HCT116 (cell line): ENCODE data around the gene KAT6B.
A peak's percentile ranks its signal among the peaks of the same experiment; 100 is the strongest.

ENCODE experiments used
- ATF3 ChIP-seq: IDR thresholded peaks from 2 replicates; pipeline ENCODE4 v1.6.1; 2012
- CTCF ChIP-seq, 3 experiments: fragments of 200-600 bp in 1 of 3; sonication (generic) in 1 of 3; IDR thresholded peaks in 2 of 3; conservative IDR thresholded peaks in 1 of 3; 2 replicates each; pipeline ENCODE4 v1.5.1; 2012 to 2017; ENCODE audit warnings: low read depth in 2 of 3, low read length in 2 of 3, antibody characterized with exemption in 1 of 3, borderline replicate concordance in 1 of 3, control low read depth in 1 of 3, mild to moderate bottlenecking in 1 of 3, mixed read lengths in 1 of 3, mixed run types in 1 of 3, moderate library complexity in 1 of 3; ENCODE audit not compliant: insufficient read depth in 1 of 3
- EGR1 ChIP-seq: IDR thresholded peaks from 2 replicates; pipeline ENCODE4 v1.6.1; 2012; ENCODE audit warnings: low read depth
- EZH2 ChIP-seq: fragments of 200-600 bp; sonication (generic); IDR thresholded peaks from 2 replicates; pipeline ENCODE4 v1.6.1; 2017; ENCODE audit warnings: antibody characterized with exemption, mixed run types
- EZH2phosphoT487 ChIP-seq: fragments of 200-600 bp; IDR thresholded peaks from 2 replicates; pipeline ENCODE4 v1.6.1; 2018; ENCODE audit warnings: antibody characterized with exemption, borderline replicate concordance
- POLR2A ChIP-seq: IDR thresholded peaks from 2 replicates; pipeline ENCODE4 v1.7.0; 2011; ENCODE audit warnings: borderline replicate concordance; ENCODE audit not compliant: insufficient read depth, insufficient read length; ENCODE audit errors: extremely low read depth
- POLR2AphosphoS5 ChIP-seq: IDR thresholded peaks from 2 replicates; pipeline ENCODE4 v1.6.1; 2011; ENCODE audit warnings: mild to moderate bottlenecking, low read depth, low read length, moderate library complexity
- SP1 ChIP-seq: IDR thresholded peaks from 2 replicates; pipeline ENCODE4 v1.6.1; 2012; ENCODE audit warnings: low read depth
- SRF ChIP-seq: IDR thresholded peaks from 2 replicates; pipeline ENCODE4 v1.6.1; 2012; ENCODE audit warnings: low read depth
- TF ChIP-seq, protein P1 (sequence below): IDR thresholded peaks from 2 replicates; pipeline ENCODE4 v1.6.1; 2012; ENCODE audit warnings: low read depth

DNA sequence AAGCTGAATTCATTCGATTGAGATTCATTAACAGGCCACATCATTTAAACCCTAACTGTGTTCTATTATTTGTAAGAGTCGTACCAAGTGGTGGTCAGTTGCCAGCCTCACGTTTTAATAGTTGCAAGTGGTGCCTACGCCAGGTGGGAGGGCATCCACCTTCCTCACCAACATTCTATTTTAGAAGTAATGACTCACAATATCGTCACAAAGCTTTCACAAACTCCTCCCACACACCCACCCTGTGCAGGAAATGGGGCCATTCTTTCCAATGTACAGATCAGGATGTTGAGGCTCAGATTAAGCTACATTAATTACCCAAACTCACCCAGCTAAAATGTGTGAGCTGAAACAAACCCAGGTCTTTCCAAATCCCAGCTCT lies 207.7 kb downstream of the KAT6B start:
- TF ChIP-seq CTCF (IDR thresholded peaks at IDR 0.05 in 2 of 3, conservative IDR thresholded peaks at IDR 0.05 in 1 of 3; ENCODE audit: borderline replicate concordance in 1 of 3, insufficient read depth in 1 of 3, low read depth in 2 of 3, low read length in 2 of 3) (no peak), EGR1 (peak; percentile 63), EZH2 (no peak), POLR2A (no peak), SP1 (peak; percentile 40), EZH2phosphoT487 (no peak), ATF3 (no peak), POLR2AphosphoS5 (no peak), SRF (no peak; the same call in 1 of the 2 replicates)
- TF ChIP-seq, protein P1, sequence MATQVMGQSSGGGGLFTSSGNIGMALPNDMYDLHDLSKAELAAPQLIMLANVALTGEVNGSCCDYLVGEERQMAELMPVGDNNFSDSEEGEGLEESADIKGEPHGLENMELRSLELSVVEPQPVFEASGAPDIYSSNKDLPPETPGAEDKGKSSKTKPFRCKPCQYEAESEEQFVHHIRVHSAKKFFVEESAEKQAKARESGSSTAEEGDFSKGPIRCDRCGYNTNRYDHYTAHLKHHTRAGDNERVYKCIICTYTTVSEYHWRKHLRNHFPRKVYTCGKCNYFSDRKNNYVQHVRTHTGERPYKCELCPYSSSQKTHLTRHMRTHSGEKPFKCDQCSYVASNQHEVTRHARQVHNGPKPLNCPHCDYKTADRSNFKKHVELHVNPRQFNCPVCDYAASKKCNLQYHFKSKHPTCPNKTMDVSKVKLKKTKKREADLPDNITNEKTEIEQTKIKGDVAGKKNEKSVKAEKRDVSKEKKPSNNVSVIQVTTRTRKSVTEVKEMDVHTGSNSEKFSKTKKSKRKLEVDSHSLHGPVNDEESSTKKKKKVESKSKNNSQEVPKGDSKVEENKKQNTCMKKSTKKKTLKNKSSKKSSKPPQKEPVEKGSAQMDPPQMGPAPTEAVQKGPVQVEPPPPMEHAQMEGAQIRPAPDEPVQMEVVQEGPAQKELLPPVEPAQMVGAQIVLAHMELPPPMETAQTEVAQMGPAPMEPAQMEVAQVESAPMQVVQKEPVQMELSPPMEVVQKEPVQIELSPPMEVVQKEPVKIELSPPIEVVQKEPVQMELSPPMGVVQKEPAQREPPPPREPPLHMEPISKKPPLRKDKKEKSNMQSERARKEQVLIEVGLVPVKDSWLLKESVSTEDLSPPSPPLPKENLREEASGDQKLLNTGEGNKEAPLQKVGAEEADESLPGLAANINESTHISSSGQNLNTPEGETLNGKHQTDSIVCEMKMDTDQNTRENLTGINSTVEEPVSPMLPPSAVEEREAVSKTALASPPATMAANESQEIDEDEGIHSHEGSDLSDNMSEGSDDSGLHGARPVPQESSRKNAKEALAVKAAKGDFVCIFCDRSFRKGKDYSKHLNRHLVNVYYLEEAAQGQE, result no peak
